ENCODE measurements around the gene ABCC12. TPM values are rescaled to one million over a fixed set of nuclear protein-coding genes. Genes with fewer than 3 reads are reported as not detected.

Gene ABCC12
- total RNA-seq (not detected), polyA plus RNA-seq (ENCODE audit: insufficient read length in 6 of 6) (under 1 TPM; 0.06 to 0.26 (median 0.18) TPM)
- long read RNA-seq, donor 1: 0 reads
- long read RNA-seq, donor 2: 0 reads
- long read RNA-seq, donor 3: 0 reads
- long read RNA-seq, donor 4: 0 reads
- long read RNA-seq, donor 5: 0 reads
- long read RNA-seq, donor 6: 0 reads
- long read RNA-seq, donor 7: 0 reads
- long read RNA-seq, donor 8: 0 reads
- long read RNA-seq, donor 9: 0 reads
- long read RNA-seq, donor 10: 0 reads
- long read RNA-seq, donor 11: 0 reads
- long read RNA-seq, donor 12: 0 reads

DNA sequence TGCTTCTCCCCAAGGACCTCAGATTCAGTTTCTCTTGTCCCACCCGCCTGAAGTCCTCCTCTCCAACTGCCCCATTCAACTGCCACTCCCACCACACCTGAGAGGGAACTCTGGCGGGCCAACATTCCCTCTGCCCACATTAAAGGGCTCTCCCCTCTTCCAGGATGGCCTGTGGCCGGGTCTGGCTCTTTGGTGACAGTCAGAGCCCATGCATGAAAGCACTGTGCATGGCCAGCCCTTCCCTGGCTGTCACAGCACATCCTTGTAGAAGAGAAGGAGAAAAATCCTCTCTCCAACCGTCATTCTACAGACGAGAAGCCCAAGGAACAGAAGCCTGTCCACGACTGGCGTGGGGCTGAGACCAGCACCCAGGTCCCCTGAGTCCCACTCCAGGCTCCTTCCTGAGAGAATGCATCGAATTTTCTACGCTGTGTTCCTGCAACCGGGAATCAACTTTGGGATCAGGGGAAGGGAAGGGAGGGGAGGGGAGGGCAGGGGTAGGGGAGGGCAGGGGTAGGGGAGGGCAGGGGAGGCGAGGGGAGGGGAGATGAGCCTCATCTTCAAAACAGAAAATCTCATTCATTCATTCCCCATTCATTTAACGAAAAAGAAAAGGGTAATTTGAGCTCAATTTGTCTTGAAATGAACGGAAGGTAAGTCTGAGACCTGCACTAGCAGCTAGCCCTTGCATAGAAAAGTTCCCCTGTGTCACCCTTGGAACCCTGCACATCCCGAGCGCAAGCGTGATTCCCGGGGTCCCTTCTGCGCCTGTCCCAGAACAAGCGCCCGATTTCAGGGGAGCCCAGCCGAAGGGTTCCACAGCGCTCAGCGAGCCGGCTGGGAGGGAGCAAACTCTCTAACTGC lies at the start of gene ABCC12:
TSS of gene ABCC12 (minus strand) at position 68 of the 864 bp plus-strand sequence. CDS start 9,569 bp downstream, outside the sequence.
- TF ChIP-seq CTCF (IDR thresholded peaks at IDR 0.05): no peak
- DNase-seq (no peak), ATAC-seq (peak; percentile 8)
- Histone ChIP-seq H3K9me3 (no peaks in the 10 kb centered on the region), H3K4me1 (peaks cover 0 to 14% of the 10 kb centered on the region in 2 donors), H3K27ac (peak within 1 kb of the TSS in 1 of 2 donors; percentile 6), H3K36me3 (no peaks in the 10 kb centered on the region), H3K4me3 (peak within 1 kb of the TSS in 1 of 2 donors; percentile 8), H3K27me3 (peaks cover 0 to 3% of the 10 kb centered on the region in 2 donors)
- intact Hi-C loops (cut with DNase I): loop anchor here in 1 of 2 donors (5.0 kb wide), 1 partner anchor 1014 kb away; the partner anchor contains the start of gene NETO2

- H3K9me3 ChIP-seq: no peaks in the 10 kb centered on the region
- ATAC-seq: no peak
- H3K4me3 ChIP-seq: no peak overlapping the region
- no peak overlapping the region for H3K27ac ChIP-seq
- H3K4me1 ChIP-seq: no peaks in the 10 kb centered on the region
- DNase-seq: no peak
- H3K27me3 ChIP-seq: peaks cover 0 to 6% of the 10 kb centered on the region in 2 donors
- no peak for TF ChIP-seq CTCF (IDR thresholded peaks at IDR 0.05)
- intact Hi-C loops (cut with DNase I): no loop called here
- H3K36me3 ChIP-seq: no peaks in the 10 kb centered on the region
Measured at GRCh38 chr16:48204825-48205151, 49.0 kb upstream of the ABCC12 start.

GRCh38 chr16:48203974-48204824 lies 48.4 kb upstream of the ABCC12 start:
- intact Hi-C loops (cut with DNase I): no loop called here
- ATAC-seq: no peak
- H3K27me3 ChIP-seq: peaks cover 0 to 6% of the 10 kb centered on the region in 2 donors

DNA sequence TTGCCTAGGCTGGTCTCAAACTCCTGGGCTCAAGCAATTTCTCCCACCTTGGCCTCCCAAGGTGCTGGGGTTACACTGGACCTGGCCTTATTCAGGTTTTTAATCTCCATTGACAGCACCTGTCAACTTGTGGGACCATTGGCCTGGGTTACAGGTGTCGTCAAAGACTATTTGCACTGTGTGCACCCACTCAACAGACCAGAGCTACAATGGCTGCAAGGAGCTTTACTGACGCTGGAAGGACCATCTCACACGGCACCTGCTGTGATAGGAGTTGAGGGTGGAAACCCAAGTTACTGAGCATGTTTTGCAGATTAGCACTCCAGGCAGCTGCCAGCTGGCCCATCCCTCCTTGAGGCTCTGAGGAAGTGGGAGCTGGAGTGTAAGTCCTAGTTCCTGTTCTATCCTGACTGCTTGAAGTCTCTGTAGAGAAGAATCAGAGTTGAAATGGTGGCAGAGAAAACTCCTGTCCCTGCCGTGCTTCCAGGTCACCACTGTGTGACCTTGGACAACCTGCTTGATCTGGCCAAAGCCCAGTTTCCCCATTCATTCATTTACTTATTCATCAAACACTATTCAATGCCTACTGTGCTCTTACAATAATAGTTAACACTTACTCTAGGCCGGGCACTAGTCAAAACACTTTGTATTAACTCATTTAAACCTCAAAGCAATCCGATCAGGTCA lies 45.9 kb upstream of the ABCC12 start:
- no peak for DNase-seq
- no peaks in the 10 kb centered on the region for H3K27me3 ChIP-seq
- H3K4me3 ChIP-seq: no peak overlapping the region
- H3K27ac ChIP-seq: no peak overlapping the region
- no peak for ATAC-seq
- intact Hi-C loops (cut with DNase I): no loop called here
- no peaks in the 10 kb centered on the region for H3K36me3 ChIP-seq
- no peak for TF ChIP-seq CTCF (IDR thresholded peaks at IDR 0.05)
- H3K4me1 ChIP-seq: no peaks in the 10 kb centered on the region
- no peaks in the 10 kb centered on the region for H3K9me3 ChIP-seq

More at GRCh38 chr16:48203974-48204824, 48.4 kb upstream of the ABCC12 start:
- DNase-seq: no peak
- no peak for TF ChIP-seq CTCF (IDR thresholded peaks at IDR 0.05)
- no peaks in the 10 kb centered on the region for H3K9me3 ChIP-seq
- no peaks in the 10 kb centered on the region for H3K36me3 ChIP-seq
- H3K4me3 ChIP-seq: no peak overlapping the region
- no peaks in the 10 kb centered on the region for H3K4me1 ChIP-seq
- H3K27ac ChIP-seq: no peak overlapping the region
